Stimulated activated CD4-positive, alpha-beta T cell treated with anti-CD3 and anti-CD28 coated beads, Interleukin-12 subunit alpha, Interleukin-12 subunit beta, amount 100 ng/mL, for 4 hours (primary cell): ENCODE results near the gene ROBO1.

Experiments used
- DNase-seq: peaks from one replicate; pipeline ENCODE4 v3.0.0-alpha.2; 2020

Gene ROBO1

DNA sequence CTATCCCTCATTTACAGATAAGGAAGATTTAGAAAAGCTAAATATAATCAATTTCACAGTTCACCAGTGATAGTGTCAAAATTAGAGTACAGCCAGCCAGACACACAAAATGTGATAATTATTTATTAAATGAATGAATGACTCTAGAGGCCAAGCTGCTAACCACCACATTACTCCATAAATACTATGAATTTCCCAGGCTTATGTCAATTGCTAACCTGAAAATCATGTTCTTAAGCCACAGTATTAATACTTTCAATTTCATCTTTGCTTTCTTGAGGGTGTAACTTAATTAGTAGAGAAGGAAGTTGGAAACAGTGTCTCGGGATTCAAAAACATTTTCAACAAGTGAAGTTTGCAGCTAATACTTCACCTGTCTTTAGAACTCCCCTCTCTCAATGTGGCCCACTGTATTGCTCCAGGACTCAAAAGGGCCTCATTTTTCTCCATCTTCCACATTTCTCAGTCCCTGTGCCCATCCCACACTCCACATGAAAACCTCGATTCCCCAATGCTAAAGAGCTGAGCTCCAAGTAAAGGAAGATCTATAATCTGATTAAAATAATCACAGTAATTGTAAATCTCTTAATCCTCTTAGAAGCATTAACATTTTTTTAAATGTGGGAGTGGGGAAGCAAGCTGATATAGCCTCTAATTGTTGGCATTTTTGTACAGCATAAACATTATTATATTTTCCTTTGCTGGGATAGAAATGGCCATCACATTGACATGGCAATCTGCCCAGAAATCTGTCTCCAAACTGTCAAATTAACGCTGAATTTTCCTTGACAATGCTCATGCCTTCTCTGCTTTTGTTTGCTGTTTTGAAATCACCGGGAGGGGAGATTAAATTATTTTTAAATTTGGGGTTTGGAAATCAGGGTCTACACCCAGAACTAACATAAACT, 765.1 kb downstream of the ROBO1 start:
- no peak for DNase-seq

DNA sequence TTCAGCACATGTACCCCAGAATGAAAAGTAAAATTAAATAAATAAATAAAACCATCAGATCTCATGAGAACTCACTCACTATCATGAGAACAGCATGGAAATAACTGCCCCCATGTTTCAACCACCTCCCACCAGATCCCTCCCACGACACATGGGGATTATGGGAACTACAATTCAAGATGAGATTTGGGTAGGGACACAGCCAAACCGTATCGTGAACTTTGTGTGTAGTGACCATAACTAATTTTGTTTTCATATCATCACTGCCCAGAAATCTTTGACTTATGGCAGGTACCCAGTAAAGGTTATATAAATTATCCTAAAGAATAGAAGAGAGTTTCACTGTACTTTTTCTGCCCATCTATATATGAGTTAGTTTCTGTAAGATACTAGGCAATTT, 766.5 kb downstream of the ROBO1 start:
- no peak for DNase-seq

DNA sequence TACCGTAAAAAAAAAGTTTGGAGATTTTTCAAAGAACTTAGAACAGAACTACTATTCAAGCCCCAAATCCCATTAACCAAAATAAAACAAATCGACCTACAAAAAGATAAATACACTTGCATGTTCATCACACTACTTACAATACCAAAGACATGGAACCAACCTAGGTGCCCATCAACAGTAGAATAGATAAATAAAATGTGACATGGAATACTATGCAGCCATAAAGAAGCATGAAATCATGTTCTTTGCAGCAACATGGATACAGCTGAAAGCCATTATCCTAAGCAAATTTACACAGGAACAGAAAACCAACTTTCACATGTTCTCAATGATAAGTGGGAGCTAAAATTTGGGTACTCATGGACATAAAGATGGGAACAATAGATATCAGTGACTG, 768.7 kb downstream of the ROBO1 start:
- DNase-seq, result no peak

DNA sequence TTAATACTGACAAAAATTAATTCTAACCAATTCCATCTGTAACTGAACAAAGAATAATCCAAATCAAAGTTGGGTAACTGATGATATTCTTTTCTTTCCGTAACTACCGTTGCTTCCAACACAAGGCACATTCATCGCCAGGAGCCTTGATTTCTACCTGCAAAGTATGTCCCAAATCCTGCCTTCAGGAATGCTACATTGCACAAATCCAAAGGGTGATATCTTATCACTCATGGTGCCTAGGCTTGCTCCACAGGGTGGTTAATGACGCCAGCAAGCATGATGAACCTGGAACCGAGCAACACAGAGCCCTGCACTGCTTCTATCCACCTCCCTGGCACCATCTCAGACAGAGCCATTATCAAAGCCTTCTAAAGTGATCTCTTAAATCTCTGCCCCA, 772.7 kb downstream of the ROBO1 start:
- DNase-seq, result no peak

DNA sequence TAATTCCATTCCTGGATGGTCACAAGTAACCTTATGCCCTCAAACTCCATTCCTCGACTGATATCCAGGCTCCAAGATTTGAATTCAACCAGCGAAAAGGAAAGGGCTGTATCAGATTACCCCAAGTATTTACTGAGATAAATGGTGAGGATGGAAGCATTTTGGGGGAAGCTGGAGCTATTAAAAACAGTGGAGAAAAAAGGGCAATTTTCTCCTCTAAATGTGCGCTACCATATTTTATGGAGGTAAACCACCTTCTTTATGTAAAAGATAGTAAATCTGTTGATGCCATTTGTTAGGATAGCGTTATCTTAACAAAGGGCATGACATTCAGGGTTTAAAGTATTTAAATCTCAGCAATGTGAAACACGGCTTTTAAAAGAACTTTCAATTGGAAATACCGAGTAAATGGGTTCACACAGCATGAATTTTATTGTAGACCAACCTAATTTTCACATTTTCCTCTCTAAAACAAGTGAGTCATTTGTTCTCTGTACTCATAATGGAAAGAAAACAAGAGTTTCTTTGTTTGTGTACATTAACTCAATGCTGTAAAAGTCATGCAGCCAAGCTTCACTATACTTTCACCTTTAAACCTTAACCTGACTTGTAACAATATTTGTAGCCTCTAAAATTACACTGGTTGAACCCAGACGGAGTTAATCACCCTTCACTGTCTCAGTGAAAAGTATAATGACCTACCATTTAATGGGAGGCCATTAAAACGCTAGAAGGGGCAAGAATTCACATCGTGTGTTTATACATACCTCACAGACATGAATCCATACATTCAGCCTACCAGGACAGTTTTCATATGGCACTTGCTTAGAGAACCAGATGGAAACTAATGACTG, 773.4 kb downstream of the ROBO1 start:
- no peak for DNase-seq

DNA sequence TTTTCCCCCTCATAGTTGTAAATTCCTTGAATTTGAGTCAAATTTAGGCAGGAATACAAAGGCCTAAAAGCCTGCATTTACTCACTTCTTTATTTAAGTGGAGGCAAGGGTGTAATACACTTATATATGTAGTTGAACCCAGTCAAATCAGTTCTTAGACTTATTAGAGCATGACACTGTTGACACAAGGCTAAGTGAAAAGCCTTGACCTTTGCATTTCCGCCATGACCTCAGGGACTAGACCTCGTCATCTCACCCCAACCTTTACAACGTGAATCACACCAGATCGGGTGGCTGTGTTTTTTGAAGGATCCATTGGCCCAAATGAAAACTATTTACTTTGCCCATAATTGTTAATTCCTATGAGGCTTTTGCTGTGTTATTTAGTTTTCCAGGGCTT, 774.4 kb downstream of the ROBO1 start:
- DNase-seq, result no peak

DNA sequence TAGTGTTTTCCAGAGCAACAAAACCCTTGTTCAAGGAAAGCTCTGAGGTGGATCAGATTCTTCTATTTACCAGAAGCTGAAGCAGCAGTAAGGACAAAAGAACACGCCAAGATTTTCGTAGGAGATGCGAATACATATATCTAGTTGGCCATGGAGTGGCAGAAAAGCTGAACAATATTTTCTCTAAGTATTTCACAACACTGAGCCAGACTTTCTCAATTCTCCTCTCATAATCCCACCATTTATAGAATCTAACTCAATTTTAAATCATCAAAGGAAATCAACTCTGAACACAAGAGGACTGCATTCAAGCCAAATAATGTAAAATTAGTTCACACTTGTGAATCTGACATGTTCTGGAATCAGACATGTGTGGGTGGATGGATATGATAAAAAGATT, 775.0 kb downstream of the ROBO1 start:
- no peak for DNase-seq

DNA sequence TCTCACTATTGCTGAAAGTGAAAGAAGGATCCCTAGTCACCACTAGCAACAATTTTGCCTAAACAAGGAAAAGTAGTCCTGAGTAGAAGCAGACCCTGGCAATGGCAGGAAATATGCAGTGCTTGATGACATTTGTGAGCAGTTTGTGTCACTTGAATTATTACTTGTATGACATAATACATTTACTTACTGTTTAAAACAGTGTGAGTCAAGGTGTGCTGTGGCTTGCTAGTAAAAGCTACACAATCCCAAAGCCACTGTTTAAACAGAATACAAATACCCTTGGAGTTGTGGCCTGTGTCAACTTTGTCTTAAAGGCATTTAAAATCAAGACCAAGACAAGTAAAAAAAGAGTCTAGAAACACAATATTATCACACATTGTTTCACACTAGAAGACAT, 775.4 kb downstream of the ROBO1 start:
- no peak for DNase-seq

DNA sequence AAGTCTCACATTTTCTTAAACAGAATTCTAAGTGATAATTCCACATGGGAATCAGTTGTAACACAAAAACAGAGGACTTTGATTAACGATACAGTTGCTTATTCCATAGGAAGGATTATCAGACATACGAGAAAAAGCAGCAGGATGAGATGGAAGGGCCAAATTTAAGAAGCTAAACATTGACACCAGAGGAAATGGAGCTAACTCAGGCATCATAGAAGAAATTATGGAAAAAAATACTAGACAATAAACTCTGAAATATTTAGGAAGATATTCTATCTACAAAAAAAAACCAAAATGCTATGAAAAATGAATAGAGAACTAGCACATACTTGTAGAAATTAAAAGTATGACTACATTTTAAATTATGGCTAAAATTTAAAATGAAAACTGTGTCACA, 776.1 kb downstream of the ROBO1 start:
- no peak for DNase-seq

DNA sequence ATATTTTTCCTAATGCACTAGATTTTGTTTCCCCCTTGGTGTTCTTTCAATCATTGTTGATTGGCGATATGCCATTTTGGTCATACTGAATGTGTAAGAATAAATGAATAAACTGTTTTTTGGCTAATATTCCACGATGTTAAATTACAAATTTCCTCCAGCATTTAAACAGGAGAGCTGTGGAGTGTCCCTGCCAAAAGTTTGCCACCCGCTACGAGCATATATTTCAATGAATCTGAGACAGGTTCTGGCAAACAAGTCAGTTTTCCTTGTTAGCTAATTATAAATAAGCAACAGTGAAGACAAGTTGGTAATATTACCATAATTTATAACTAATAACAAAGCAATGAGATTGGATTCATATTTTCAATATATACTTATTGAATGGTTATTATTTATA, 777.6 kb downstream of the ROBO1 start:
- no peak for DNase-seq

DNA sequence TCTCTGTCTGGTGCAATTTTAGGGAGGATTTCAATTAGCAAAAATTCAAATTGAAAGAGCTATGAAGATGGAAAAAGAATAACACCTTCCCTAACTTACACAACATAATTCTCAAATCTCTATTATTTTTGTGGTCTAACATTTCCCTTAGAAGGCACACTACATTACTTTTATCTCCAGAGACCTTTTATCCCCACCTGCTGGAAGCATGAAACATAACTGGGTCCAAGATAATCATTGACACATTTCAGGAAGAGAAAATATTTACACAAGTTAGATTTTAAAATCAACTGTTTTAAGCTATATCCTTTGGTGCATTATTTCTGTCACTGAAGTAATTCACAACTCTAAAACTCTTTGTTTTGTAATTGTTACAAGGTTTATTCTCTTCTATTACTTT, 779.5 kb downstream of the ROBO1 start:
- DNase-seq, result no peak

DNA sequence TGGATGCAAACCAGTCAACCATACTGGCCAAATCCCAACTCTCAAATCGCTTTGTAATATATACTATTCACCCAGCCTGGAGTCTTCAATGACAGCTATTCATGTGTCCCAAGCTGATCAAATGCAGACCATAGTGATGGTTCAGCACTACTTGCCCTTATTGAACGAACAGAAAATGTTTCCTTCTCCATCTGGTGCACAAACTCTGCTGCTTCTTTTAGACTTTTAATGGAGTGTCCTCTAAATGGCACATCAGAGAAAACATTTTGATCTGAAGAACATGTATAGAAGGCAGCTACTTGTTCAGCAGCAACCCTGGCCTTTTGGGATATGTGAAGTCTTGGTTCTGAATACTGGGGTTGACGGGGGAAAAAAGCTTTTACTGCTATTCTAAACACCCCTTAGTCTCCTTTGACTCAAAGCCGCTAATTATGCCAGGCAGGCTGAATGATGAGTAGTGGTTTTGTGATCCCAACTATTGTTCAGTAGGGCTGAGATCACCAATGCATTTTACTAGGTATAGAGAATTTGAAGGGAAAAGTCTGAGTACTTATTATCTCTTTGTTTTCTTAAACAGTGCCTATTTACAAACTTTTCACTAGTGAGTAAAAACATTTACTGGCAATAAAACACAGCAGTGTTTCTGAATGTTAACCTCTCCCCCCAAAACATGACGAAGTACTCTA, 781.2 kb downstream of the ROBO1 start:
- DNase-seq, result no peak

DNA sequence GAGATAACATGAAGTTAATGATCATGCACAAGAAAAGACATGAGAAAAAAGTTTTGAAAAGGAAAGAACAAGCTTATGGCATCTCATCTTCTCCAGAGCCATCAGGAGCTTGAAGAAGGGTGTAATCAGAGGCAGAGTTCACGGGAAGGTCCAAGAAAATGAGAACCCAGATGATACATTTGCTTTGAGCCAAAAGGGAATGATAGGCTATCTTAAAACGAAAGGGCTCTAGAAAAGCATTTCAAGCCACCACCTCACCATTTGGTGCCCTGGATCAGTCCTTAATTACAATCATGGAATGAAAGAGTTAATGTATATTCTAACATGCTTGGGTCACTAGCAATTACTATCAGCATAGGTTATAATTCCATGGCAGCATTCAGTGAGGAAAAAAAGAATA, 781.8 kb downstream of the ROBO1 start:
- DNase-seq, result no peak

DNA sequence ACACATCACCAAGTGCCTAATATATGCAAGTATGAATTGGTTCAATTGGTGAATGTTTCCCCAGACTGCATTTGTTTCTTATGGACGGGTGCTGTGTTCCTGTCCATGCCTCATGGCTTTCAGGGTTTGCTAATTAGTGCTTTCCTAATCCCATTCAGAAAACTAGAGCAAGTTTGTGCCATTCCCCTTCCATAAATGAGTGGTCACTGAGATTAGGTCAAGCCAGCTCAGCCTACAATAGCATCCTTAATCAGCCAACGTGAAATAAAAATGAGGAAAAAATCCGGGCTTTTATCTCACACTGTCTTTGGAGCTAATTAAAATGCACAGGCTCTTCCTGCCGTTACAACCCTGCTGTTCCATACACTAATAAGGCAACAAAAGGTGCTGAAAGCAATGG, 788.8 kb downstream of the ROBO1 start:
- no peak for DNase-seq

DNA sequence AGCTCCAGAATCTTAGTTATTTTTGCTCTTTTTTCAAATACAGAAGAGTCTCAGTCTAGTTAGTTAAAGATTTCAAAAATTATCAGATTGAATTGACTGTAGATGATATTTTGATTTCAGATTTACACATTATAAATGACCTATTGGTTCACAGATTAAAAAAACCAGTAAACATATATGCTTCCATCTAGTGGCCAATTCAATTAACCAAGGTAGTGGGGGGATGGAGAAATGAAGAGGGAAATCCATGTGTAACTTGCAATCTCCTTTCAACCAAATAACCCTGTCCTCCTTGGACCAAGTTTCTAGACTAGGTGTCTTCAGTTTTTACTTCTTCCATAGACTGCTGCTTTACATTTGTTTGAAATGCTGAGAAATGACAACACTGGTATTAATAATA, 789.8 kb downstream of the ROBO1 start:
- DNase-seq, result no peak

DNA sequence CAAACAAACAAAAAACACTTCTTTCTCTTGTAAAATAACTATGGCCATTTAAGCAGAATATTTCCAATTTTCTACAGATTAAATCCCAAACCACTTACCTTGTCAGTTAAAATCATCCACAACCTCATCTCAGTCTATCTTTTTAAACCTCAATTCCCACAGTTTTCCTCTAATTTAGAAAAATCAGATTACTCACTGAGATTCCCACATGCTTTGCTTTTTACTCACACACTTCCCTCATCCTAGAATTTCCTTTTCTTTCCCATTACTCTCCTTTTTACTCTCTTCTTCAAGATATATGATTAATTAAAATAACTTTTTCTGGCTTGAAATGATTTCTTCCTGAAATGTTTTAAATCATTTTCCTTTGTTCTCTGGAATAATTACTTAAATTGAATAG, 790.7 kb downstream of the ROBO1 start:
- DNase-seq, result no peak

DNA sequence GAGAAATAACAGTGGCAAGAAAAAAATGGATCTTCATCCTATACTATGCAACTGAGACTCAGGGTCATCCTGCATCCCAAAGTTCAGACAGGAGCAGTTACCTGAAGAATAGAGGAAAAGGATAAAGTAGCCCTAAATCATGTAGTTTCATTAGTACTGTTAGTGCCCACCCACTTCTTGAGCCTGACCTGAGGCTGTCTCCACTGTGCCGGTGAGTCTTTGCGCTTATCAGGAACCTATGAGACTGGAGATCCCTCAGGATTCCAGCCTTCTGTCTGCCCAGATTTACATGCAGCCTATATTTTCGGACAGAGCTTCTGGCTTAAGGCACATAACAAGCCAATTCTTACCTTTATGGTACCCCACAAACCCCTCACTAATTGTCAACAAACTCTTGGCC, 791.6 kb downstream of the ROBO1 start:
- no peak for DNase-seq

DNA sequence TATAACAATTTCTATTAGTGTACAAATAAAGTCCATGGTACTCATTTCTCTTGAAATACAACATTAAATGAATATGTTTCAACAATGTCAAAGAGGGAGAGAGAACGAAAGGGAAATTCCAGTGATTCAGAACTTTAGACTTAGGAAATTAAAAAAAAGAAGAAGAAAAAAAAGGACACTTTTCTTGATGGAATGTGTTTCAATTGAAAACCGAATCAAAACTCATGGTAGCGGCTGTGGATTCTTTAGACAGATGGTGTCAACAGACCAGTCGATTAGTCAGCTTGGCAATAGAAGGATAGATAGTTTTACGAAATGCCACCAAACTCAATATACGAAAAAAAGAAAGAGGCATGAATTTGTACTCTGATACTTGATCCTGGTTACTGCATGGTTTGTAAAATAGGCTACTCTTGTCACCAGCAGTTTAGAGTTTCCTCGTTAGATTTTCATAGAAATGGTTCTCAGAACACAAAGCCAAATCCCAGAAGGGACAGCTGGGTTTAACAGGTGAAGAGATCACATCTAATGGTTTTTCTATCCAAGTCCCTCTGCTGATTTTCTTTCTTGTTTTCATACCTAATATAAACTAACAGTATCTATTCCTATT, 793.5 kb downstream of the ROBO1 start:
- DNase-seq, result no peak

DNA sequence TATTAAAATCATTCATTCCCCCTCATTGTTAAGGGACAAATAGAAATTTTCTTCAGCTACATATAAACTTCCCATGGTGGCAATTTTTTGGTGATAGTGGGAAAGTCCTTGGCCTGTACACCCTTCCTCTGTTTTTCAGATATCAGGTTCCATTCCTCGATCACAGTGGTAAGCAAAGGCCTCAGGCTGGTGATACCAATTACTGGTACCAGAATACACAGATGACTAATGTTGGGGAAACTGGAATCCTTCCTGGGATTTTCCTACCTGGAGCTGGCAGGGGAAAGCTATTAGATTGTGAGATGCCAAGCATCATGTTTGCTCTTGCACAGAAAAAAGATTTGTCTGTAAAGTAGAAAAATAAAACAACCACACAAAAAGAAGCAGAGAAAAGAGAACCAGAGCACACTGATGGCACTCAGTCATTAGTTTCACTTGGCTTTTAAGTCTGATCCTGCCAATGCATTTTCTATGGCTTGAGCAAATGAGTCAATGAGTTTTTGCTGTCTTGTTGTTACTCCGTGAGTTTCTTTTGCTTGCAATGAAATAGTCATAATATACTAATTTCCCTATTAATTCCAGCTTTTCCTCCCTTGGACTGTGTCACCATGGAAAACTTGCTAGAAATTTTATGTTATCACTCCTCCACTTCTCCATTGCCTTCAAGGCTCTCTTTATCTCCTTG, 795.0 kb downstream of the ROBO1 start:
- no peak for DNase-seq

DNA sequence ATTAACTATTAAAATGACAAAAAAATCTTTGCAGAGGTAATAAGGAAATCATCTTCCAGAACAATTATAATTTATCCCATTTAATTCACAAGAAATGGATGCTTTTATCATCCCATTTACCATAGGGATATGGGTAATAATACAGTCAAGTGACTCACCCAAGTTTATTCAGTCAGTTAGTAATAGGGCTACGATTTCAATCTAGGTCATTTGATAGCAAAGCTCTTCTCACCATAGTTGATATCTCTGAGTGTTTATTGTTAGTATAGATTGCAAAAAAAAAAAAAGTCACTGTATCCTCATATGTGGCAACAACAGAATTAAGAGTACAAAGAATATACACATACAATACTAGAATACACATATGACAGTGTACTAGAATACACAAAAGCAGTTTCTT, 797.1 kb downstream of the ROBO1 start:
- no peak for DNase-seq

DNA sequence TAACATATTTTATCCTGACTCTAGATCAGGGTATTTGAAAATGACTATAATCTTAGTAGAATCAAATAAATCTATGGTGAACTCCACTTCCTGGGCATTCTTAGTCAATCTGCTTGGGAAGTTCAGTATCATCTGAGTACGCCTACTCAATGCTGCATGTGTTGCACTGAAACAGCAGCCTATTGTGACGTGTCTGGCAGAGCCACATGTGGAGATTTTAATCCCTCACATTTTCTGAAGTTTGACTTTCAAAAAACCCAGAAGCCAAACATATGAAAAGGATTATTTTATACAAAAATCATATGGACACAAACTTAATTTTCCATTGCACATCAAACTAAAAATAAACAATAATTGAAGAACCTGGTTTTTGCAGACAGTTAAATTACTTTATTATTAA, 798.3 kb downstream of the ROBO1 start:
- DNase-seq, result no peak

DNA sequence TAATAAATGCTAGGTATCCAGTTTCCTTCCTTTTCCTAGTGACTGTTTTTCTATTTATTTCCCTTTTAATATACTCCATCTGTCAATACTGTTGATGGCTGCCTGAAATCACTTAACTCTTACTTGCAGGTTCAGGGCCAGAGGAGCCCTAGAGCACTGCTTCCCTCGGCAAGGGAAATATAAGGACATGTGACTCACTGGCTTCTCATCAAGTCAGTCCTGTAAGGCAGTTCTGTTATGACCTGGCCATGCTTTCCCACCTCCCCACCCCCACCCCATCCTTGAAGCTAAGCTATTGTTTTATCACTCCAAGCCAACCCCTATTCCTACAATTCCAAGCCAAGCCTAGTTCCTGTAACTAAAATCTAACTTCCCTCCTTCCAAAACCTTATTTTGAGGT, 800.7 kb downstream of the ROBO1 start:
- no peak for DNase-seq

DNA sequence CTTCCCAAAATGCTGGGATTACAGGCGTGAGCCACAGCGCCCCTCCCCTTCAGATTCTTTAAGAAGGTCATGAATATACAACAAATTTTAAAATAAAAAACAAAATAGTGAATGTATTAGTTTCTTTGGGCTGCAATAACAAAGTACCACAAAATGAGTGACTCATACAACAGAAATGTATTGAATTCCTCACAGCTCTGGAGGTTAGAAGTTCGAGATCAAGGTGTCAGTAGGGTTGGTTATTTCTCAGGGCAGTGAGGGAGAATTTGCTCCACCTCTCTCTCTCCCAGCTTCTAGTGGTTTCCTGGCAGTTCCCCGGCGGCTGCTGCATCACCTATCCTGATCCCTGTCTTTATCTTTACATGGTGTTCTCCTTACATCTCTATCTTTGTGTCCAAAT, 804.0 kb downstream of the ROBO1 start:
- no peak for DNase-seq
